ACC112 (cell line): Measurements from ENCODE around the gene ARHGAP15.

Experiments
- H2AFZ ChIP-seq: fragments of 200-600 bp; sonication (generic); one replicate; pipeline ENCODE4 v1.6.0; 2017; ENCODE audit warnings: antibody characterized with exemption, low read length; ENCODE audit not compliant: unreplicated experiment
- H3K27ac ChIP-seq: fragments of 200-600 bp; sonication (generic); 2 replicates; pipeline ENCODE4 v1.5.1; 2014; ENCODE audit warnings: low read depth, mild to moderate bottlenecking, antibody characterized with exemption, low read length, moderate library complexity
- H3K27me3 ChIP-seq: fragments of 200-600 bp; sonication (generic); 2 replicates; pipeline ENCODE4 v1.6.1; 2014; ENCODE audit warnings: mild to moderate bottlenecking, antibody characterized with exemption, low read length, moderate library complexity, mixed read lengths; ENCODE audit not compliant: insufficient read depth
- H3K36me3 ChIP-seq: fragments of 200-600 bp; sonication (generic); 2 replicates; pipeline ENCODE4 v1.6.1; 2016; ENCODE audit warnings: mild to moderate bottlenecking, antibody characterized with exemption, low read length, moderate library complexity, mixed read lengths; ENCODE audit not compliant: insufficient read depth
- H3K4me1 ChIP-seq: fragments of 200-600 bp; sonication (generic); one replicate; pipeline ENCODE4 v1.6.1; 2016; ENCODE audit warnings: low read length, mixed read lengths; ENCODE audit not compliant: insufficient read depth, unreplicated experiment, control insufficient read depth
- H3K4me3 ChIP-seq: fragments of 200-600 bp; sonication (generic); 2 replicates; pipeline ENCODE4 v1.5.1; 2014; ENCODE audit warnings: mild to moderate bottlenecking, low read depth, low read length
- H3K79me2 ChIP-seq: fragments of 200-600 bp; sonication (generic); one replicate; pipeline ENCODE4 v1.6.0; 2016; ENCODE audit warnings: low read length; ENCODE audit not compliant: control insufficient read depth, unreplicated experiment, insufficient read depth

The ARHGAP15 gene

GRCh38 chr2:143361346-143361745 is 232.1 kb downstream of the ARHGAP15 start:
- H3K27me3 ChIP-seq: no peaks in the 10 kb centered on the region
- no peaks in the 10 kb centered on the region for H3K79me2 ChIP-seq
- H3K4me1 ChIP-seq: no peaks in the 10 kb centered on the region
- no peaks in the 10 kb centered on the region for H3K36me3 ChIP-seq
- H3K27ac ChIP-seq: no peak overlapping the region
- no peak overlapping the region for H3K4me3 ChIP-seq
- H2AFZ ChIP-seq: no peak overlapping the region

DNA sequence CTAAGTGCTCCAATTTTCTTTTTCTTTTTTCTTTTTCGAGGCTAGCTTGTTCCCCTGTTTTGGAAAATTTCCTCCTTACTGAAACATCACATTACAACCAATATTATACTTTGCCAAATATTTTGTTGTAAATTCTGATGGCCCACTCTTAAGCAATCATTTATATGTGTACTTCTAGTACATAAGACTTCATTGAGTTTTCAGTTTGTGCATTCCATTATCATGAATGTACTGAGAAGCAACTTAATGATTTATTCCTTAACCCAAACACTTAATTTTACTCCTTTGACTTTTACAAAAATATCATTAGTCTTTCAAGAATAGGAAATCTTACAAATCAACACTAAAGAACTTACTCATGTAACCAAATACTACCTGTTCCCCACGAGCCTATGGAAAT is 242.4 kb downstream of the ARHGAP15 start:
- H3K36me3 ChIP-seq: no peaks in the 10 kb centered on the region
- H2AFZ ChIP-seq: no peak overlapping the region
- no peaks in the 10 kb centered on the region for H3K27me3 ChIP-seq
- no peak overlapping the region for H3K27ac ChIP-seq
- H3K4me1 ChIP-seq: no peaks in the 10 kb centered on the region
- no peaks in the 10 kb centered on the region for H3K79me2 ChIP-seq
- no peak overlapping the region for H3K4me3 ChIP-seq

GRCh38 chr2:143375384-143375880 is 246.2 kb downstream of the ARHGAP15 start:
- Histone ChIP-seq H3K27ac (no peak overlapping the region), H3K79me2 (no peaks in the 10 kb centered on the region), H3K27me3 (no peaks in the 10 kb centered on the region), H2AFZ (no peak overlapping the region), H3K4me3 (no peak overlapping the region), H3K4me1 (no peaks in the 10 kb centered on the region), H3K36me3 (no peaks in the 10 kb centered on the region)

DNA sequence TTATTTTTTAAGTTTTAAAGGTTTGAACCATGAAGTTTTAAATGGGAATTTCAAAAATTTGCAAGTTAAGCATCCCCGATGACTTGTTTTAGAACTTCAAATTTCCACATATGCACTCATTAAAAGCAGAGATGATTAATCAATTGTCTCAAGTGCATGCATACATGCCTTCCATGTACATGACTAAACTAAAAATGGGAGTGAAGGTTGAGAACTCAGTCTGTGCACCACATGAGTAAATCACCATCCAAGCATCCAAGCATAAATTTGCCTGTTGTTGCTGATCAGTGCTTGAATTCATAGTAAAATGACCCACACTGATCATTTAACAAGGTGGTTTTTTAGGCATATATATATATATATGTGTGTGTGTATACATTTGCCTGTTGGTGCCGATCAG is 249.8 kb downstream of the ARHGAP15 start:
- Histone ChIP-seq H2AFZ (no peak overlapping the region), H3K27me3 (no peaks in the 10 kb centered on the region), H3K4me3 (no peak overlapping the region), H3K36me3 (no peaks in the 10 kb centered on the region), H3K79me2 (no peaks in the 10 kb centered on the region), H3K4me1 (no peaks in the 10 kb centered on the region), H3K27ac (no peak overlapping the region)

- Histone ChIP-seq H3K27ac (no peak overlapping the region), H3K27me3 (no peaks in the 10 kb centered on the region), H3K4me1 (no peaks in the 10 kb centered on the region), H3K79me2 (no peaks in the 10 kb centered on the region), H3K4me3 (no peak overlapping the region), H3K36me3 (no peaks in the 10 kb centered on the region), H2AFZ (no peak overlapping the region)
Observed at GRCh38 chr2:143379955-143380354, 250.7 kb downstream of the ARHGAP15 start.

- Histone ChIP-seq H3K27ac (no peak overlapping the region), H2AFZ (no peak overlapping the region), H3K27me3 (no peaks in the 10 kb centered on the region), H3K4me1 (no peaks in the 10 kb centered on the region), H3K36me3 (no peaks in the 10 kb centered on the region), H3K4me3 (no peak overlapping the region), H3K79me2 (no peaks in the 10 kb centered on the region)
Observed at GRCh38 chr2:143382573-143382972, 253.4 kb downstream of the ARHGAP15 start.

- no peaks in the 10 kb centered on the region for H3K27me3 ChIP-seq
- H3K27ac ChIP-seq: no peak overlapping the region
- no peak overlapping the region for H3K4me3 ChIP-seq
- no peak overlapping the region for H2AFZ ChIP-seq
- no peaks in the 10 kb centered on the region for H3K36me3 ChIP-seq
- H3K4me1 ChIP-seq: no peaks in the 10 kb centered on the region
- no peaks in the 10 kb centered on the region for H3K79me2 ChIP-seq
Observed at GRCh38 chr2:143383016-143383415, 253.8 kb downstream of the ARHGAP15 start.

GRCh38 chr2:143384111-143384510 is 254.9 kb downstream of the ARHGAP15 start:
- Histone ChIP-seq H2AFZ (no peak overlapping the region), H3K4me1 (no peaks in the 10 kb centered on the region), H3K27me3 (no peaks in the 10 kb centered on the region), H3K27ac (no peak overlapping the region), H3K36me3 (no peaks in the 10 kb centered on the region), H3K4me3 (no peak overlapping the region), H3K79me2 (no peaks in the 10 kb centered on the region)

DNA sequence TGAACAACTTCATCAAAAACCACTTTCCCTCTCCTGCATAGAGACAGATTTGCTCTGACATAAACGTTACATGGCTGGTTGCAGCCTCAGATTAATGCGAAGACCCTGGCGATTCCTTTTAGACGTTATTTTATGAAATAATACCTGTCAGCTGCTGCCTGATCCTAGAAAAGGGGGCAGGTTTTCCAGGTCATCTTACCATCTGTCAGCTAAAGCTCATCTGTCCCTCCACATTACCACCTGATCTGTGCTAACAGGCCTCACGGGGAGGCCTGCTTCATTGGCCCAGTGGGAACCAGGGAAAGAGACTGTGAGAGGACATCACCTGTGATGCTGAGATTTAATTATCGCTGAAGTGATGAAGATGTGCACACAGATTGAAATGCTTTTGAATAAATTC is 261.0 kb downstream of the ARHGAP15 start:
- H3K4me1 ChIP-seq: no peaks in the 10 kb centered on the region
- H3K27ac ChIP-seq: no peak overlapping the region
- no peaks in the 10 kb centered on the region for H3K36me3 ChIP-seq
- no peaks in the 10 kb centered on the region for H3K27me3 ChIP-seq
- H2AFZ ChIP-seq: no peak overlapping the region
- H3K4me3 ChIP-seq: no peak overlapping the region
- H3K79me2 ChIP-seq: no peaks in the 10 kb centered on the region

DNA sequence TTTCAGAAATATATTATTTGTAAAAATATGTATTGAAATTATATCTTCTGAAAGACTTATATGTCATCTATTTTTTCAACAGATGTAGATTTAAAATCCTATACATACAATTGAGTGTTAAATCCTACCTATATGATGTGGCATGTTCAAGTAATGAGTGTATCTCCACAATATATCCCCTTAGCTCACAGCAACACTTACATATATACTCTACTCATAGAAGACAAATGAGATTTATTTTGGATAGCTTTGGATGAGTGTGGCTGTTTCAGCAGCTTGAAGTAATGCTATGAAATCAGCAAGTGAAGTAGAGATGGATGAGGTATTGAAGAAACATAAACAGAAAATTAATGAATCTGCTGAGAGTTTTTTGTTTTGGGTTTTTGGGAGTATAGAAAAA is 263.1 kb downstream of the ARHGAP15 start:
- H3K4me1 ChIP-seq: no peaks in the 10 kb centered on the region
- H3K4me3 ChIP-seq: no peak overlapping the region
- no peaks in the 10 kb centered on the region for H3K79me2 ChIP-seq
- no peaks in the 10 kb centered on the region for H3K36me3 ChIP-seq
- no peak overlapping the region for H2AFZ ChIP-seq
- no peak overlapping the region for H3K27ac ChIP-seq
- H3K27me3 ChIP-seq: no peaks in the 10 kb centered on the region

DNA sequence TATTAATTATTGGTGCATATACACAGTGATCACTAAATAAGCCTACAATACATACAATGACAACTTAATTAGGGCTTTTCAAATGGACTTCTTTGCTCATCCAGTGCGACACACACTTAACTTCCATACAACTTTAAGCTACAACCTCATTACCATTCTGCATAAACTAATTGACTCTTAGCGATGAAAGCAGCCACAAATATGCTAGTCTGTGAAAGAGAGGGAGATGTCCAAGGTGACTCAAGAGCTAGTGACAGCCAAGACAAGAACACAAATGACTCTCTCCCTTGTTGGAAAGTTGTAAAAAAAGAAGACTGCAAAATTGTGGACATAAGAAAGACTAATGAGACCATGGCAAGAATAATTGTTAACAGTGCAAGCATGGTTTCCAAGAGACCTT is 264.8 kb downstream of the ARHGAP15 start:
- H3K4me1 ChIP-seq: peaks cover 9% of the 10 kb centered on the region
- H3K27ac ChIP-seq: no peak overlapping the region
- H2AFZ ChIP-seq: no peak overlapping the region
- H3K36me3 ChIP-seq: no peaks in the 10 kb centered on the region
- no peak overlapping the region for H3K4me3 ChIP-seq
- no peaks in the 10 kb centered on the region for H3K27me3 ChIP-seq
- H3K79me2 ChIP-seq: no peaks in the 10 kb centered on the region
